Esophagus muscularis mucosa (tissue), 4 donors: ENCODE measurements around the gene CEP76. TPM values are rescaled to one million over a fixed set of nuclear protein-coding genes. Genes with fewer than 3 reads are reported as not detected.
A peak's percentile ranks its signal among the peaks of the same experiment; 100 is the strongest.

Experiments
- DNase-seq: peaks from one replicate; pipeline ENCODE4 v3.0.0-alpha.2; 2017; ENCODE audit errors: extremely low spot score
- H3K27ac ChIP-seq, 4 donors: fragments of 200-600 bp; sonication (generic); replicated peaks in 1 of 4; 1 replicate in 3 of 4; 2 replicates in 1 of 4; pipeline ENCODE4 v1.5.1; 2016 to 2019; ENCODE audit warnings: mild to moderate bottlenecking in 1 of 4
- H3K27me3 ChIP-seq, 4 donors: fragments of 200-600 bp; sonication (generic); one replicate each; pipeline versions ENCODE4 v1.5.1 to v1.6.0; 2016 to 2019
- H3K36me3 ChIP-seq, 4 donors: fragments of 200-600 bp; sonication (generic); one replicate each; pipeline ENCODE4 v1.5.1; 2016 to 2019
- H3K4me1 ChIP-seq, 4 donors: fragments of 200-600 bp; sonication (generic); one replicate each; pipeline ENCODE4 v1.5.1; 2016 to 2019
- H3K4me3 ChIP-seq, 4 donors: fragments of 200-600 bp; sonication (generic); 1 replicate in 2 of 4; 2 replicates in 2 of 4; pipeline ENCODE4 v1.5.1; 2016 to 2019; ENCODE audit warnings: mild to moderate bottlenecking in 4 of 4, moderate library complexity in 1 of 4
- H3K9me3 ChIP-seq, 4 donors: fragments of 200-600 bp; sonication (generic); 1 replicate in 3 of 4; 2 replicates in 1 of 4; pipeline ENCODE4 v1.5.1; 2016 to 2019
- CTCF ChIP-seq, 3 experiments: fragments of 200-600 bp in 2 of 3; fragments of 450-650 bp in 1 of 3; sonication (generic) in 2 of 3; IDR thresholded peaks; one replicate each; pipeline ENCODE4 v1.5.1; 2017 to 2019; ENCODE audit warnings: antibody characterized with exemption in 3 of 3, mild to moderate bottlenecking in 2 of 3, moderate library complexity in 1 of 3
- EP300 ChIP-seq: sonication (generic); formaldehyde crosslinking; IDR thresholded peaks from one replicate; pipeline ENCODE4 v1.6.1; 2017; ENCODE audit warnings: antibody characterized with exemption
- POLR2A ChIP-seq: fragments of 450-650 bp; IDR thresholded peaks from one replicate; pipeline ENCODE4 v1.6.1; 2017; ENCODE audit warnings: antibody characterized with exemption, moderate library complexity, mild to moderate bottlenecking, low read depth
- POLR2AphosphoS5 ChIP-seq, 2 donors: sonication (generic); formaldehyde crosslinking; IDR thresholded peaks; one replicate each; pipeline ENCODE4 v1.6.1; 2017; ENCODE audit warnings: antibody characterized with exemption in 2 of 2
- WGBS: methylation state at CpG from one replicate; pipeline ENCODE4 v1.1.5; 2018; 5-methylcytosine and 5-hydroxymethylcytosine counted together
- intact Hi-C: fragments of 100-400 bp; cut with DNase I; formaldehyde crosslinking; loops from one replicate; pipeline ENCODE4 v1.15.1; 2023
- total RNA-seq, 4 donors: library from RNA; depleted of rRNA; stranded (reverse); fragments of >200 nt; gene quantifications; one replicate each; pipeline versions ENCODE4 v1.1.0 to v1.2.1, GENCODE V29; 2016

The CEP76 gene
- total RNA-seq, 4 donors from 2014 or later = 5.0 to 8.7 (median 5.8) TPM

- intact Hi-C loops = no loop called here
- TF ChIP-seq POLR2A (no peak), CTCF (IDR thresholded peaks at IDR 0.05) (no peak), EP300 (no peak), POLR2AphosphoS5 (IDR thresholded peaks at IDR 0.05) (no peak)
- H3K36me3 ChIP-seq = no peaks in the 10 kb centered on the region
- H3K27ac ChIP-seq = no peak overlapping the region
- H3K27me3 ChIP-seq = no peaks in the 10 kb centered on the region
- WGBS = 88% methylated on average over 19 of the region's 19 CpGs
- no peaks in the 10 kb centered on the region for H3K9me3 ChIP-seq
- H3K4me1 ChIP-seq = no peaks in the 10 kb centered on the region
- H3K4me3 ChIP-seq = no peak overlapping the region
- no peak for DNase-seq
These were observed 34.9 kb upstream of the CEP76 start for GRCh38 chr18:12737243-12737902.

GRCh38 chr18:12726774-12727550 lies 24.4 kb upstream of the CEP76 start:
- no peak for DNase-seq
- TF ChIP-seq POLR2A = no peak
- TF ChIP-seq CTCF (IDR thresholded peaks at IDR 0.05) = peak; percentile 87 to 94 (median 92)
- TF ChIP-seq EP300 = no peak
- TF ChIP-seq POLR2AphosphoS5 (IDR thresholded peaks at IDR 0.05) = peak in 1 of 2 donors; percentile 7
- Histone ChIP-seq H3K27me3 (no peaks in the 10 kb centered on the region), H3K4me1 (no peaks in the 10 kb centered on the region), H3K9me3 (no peaks in the 10 kb centered on the region), H3K4me3 (no peak overlapping the region), H3K27ac (no peak overlapping the region), H3K36me3 (peaks cover 23 to 51% (median 45%) of the 10 kb centered on the region in 4 donors)
- intact Hi-C loops = loop anchor here (2.0 kb wide), 1 partner anchor 208 kb away; no protein-coding TSS in a partner anchor
- 63% methylated on average over 14 of the region's 14 CpGs for WGBS

- no peak for TF ChIP-seq CTCF (IDR thresholded peaks at IDR 0.05)
- no peak for TF ChIP-seq EP300
- no peak for TF ChIP-seq POLR2AphosphoS5 (IDR thresholded peaks at IDR 0.05)
- TF ChIP-seq POLR2A = no peak
- Histone ChIP-seq H3K27me3 (no peaks in the 10 kb centered on the region), H3K9me3 (no peaks in the 10 kb centered on the region), H3K36me3 (peaks cover 23 to 57% (median 49%) of the 10 kb centered on the region in 4 donors), H3K27ac (no peak overlapping the region), H3K4me1 (no peaks in the 10 kb centered on the region), H3K4me3 (no peak overlapping the region)
- intact Hi-C loops = loop anchor here (2.0 kb wide), 1 partner anchor 208 kb away; no protein-coding TSS in a partner anchor
- no peak for DNase-seq
- 72% methylated on average over 4 of the region's 4 CpGs for WGBS
These were observed 23.8 kb upstream of the CEP76 start for GRCh38 chr18:12726331-12726730.

- no peak overlapping the region for H3K27ac ChIP-seq
- H3K4me1 ChIP-seq = no peaks in the 10 kb centered on the region
- peaks cover 34 to 93% (median 78%) of the 10 kb centered on the region in 4 donors for H3K36me3 ChIP-seq
- H3K9me3 ChIP-seq = no peaks in the 10 kb centered on the region
- no peaks in the 10 kb centered on the region for H3K27me3 ChIP-seq
- no peak for TF ChIP-seq CTCF (IDR thresholded peaks at IDR 0.05)
- no peak for TF ChIP-seq POLR2A
- TF ChIP-seq EP300 = no peak
- TF ChIP-seq POLR2AphosphoS5 (IDR thresholded peaks at IDR 0.05) = no peak
- no peak for DNase-seq
- no peak overlapping the region for H3K4me3 ChIP-seq
- intact Hi-C loops = no loop called here
- 78% methylated on average over 7 of the region's 7 CpGs for WGBS
These were observed 20.2 kb upstream of the CEP76 start for GRCh38 chr18:12722731-12723130.
